IMR-90 (cell line): ENCODE data around the gene UPF1. TPM values are rescaled to one million over a fixed set of nuclear protein-coding genes. Genes with fewer than 3 reads are reported as not detected.

Experiments
- ATAC-seq: fragments of 200-7000 bp; cut with Tn5 transposase; 2 replicates; pipeline ENCODE4 v1.9.1; 2020; ENCODE audit warnings: low read depth, mild to moderate bottlenecking, moderate library complexity
- BruUV-seq: library from RNA; stranded (reverse); fragments of 400-500 nt; replicated peaks from 2 replicates; lab custom pipeline; 2021; lab: Mats Ljungman, UMichigan
- CTCF ChIA-PET: fragments of 300-600 bp; formaldehyde crosslinking; extraction: SDS; loops from one replicate; lab custom pipeline; 2021; ENCODE audit warnings: antibody characterized with exemption; lab: Yijun Ruan, JAX
- POLR2A ChIA-PET: fragments of 300-600 bp; sonication (Branson Sonifier 250); formaldehyde crosslinking; loops from one replicate; lab custom pipeline; 2022; ENCODE audit warnings: antibody characterized with exemption; ENCODE audit not compliant: unreplicated experiment; lab: Charles Lee
- DNase-seq: peaks from one replicate; pipeline ENCODE4 v3.0.0; 2013
- H2AFZ ChIP-seq: replicated peaks from 2 replicates; pipeline ENCODE3; 2013; ENCODE audit warnings: low read length, mild to moderate bottlenecking; ENCODE audit not compliant: poor library complexity
- H2AK5ac ChIP-seq: 2 replicates; pipeline ENCODE4 v1.6.1; 2013; ENCODE audit warnings: low read depth, low read length, inconsistent platforms
- H2AK9ac ChIP-seq: replicated peaks from 2 replicates; pipeline ENCODE3; 2013; ENCODE audit warnings: mild to moderate bottlenecking, low read depth, low read length, moderate library complexity; ENCODE audit not compliant: poor library complexity
- H2BK120ac ChIP-seq: 2 replicates; pipeline ENCODE4 v1.6.1; 2013; ENCODE audit warnings: low read depth, low read length, inconsistent platforms
- H2BK15ac ChIP-seq: 3 replicates; pipeline ENCODE4 v1.6.1; 2013; ENCODE audit warnings: low read depth, low read length, inconsistent platforms
- H2BK20ac ChIP-seq: 2 replicates; pipeline ENCODE4 v1.6.1; 2013; ENCODE audit warnings: low read depth, mild to moderate bottlenecking, inconsistent platforms, low read length, moderate library complexity
- H2BK5ac ChIP-seq: 2 replicates; pipeline ENCODE4 v1.6.1; 2013; ENCODE audit warnings: mild to moderate bottlenecking, low read depth, low read length, inconsistent platforms; ENCODE audit not compliant: poor library complexity, severe bottlenecking
- H3K14ac ChIP-seq: replicated peaks from 2 replicates; pipeline ENCODE4 v1.6.1; 2013; ENCODE audit warnings: low read depth, low read length, inconsistent platforms
- H3K18ac ChIP-seq: 2 replicates; pipeline ENCODE4 v1.6.1; 2013; ENCODE audit warnings: low read depth, low read length, control low read depth
- H3K23ac ChIP-seq: 2 replicates; pipeline ENCODE4 v1.6.1; 2013; ENCODE audit warnings: low read depth, low read length, inconsistent platforms
- H3K27ac ChIP-seq: 2 replicates; pipeline ENCODE4 v1.5.1; 2013; ENCODE audit warnings: mild to moderate bottlenecking, control low read depth, low read length; ENCODE audit not compliant: insufficient read depth
- H3K27me3 ChIP-seq: 2 replicates; pipeline ENCODE4 v1.6.1; 2013; ENCODE audit warnings: low read length; ENCODE audit not compliant: control insufficient read depth, insufficient read depth
- H3K36me3 ChIP-seq: 2 replicates; pipeline ENCODE4 v1.6.1; 2013; ENCODE audit warnings: low read length, mixed read lengths; ENCODE audit not compliant: control insufficient read depth, insufficient read depth
- H3K4ac ChIP-seq: 2 replicates; pipeline ENCODE4 v1.6.1; 2013; ENCODE audit warnings: low read depth, low read length, inconsistent platforms
- H3K4me1 ChIP-seq: 2 replicates; pipeline ENCODE4 v1.6.1; 2013; ENCODE audit warnings: low read length, mixed read lengths; ENCODE audit not compliant: control insufficient read depth, insufficient read depth
- H3K4me2 ChIP-seq: 2 replicates; pipeline ENCODE4 v1.6.1; 2013; ENCODE audit warnings: low read depth, mild to moderate bottlenecking, control low read depth, low read length, moderate library complexity
- H3K4me3 ChIP-seq: 2 replicates; pipeline ENCODE4 v1.5.1; 2013; ENCODE audit warnings: low read depth, mild to moderate bottlenecking, control low read depth, low read length, moderate library complexity; ENCODE audit not compliant: insufficient read depth
- H3K56ac ChIP-seq: 2 replicates; pipeline ENCODE4 v1.6.1; 2013; ENCODE audit warnings: low read length, inconsistent platforms; ENCODE audit not compliant: insufficient read depth; ENCODE audit errors: extremely low read depth
- H3K79me1 ChIP-seq, 2 experiments: 2 replicates each; pipeline ENCODE4 v1.6.1; 2013; ENCODE audit warnings: low read length in 2 of 2, inconsistent platforms in 1 of 2, low read depth in 1 of 2
- H3K9ac ChIP-seq: 2 replicates; pipeline ENCODE4 v1.6.1; 2013; ENCODE audit warnings: low read depth, low read length, control low read depth
- H3K9me1 ChIP-seq: 2 replicates; pipeline ENCODE4 v1.6.1; 2013; ENCODE audit warnings: low read length, inconsistent platforms; ENCODE audit not compliant: insufficient read depth
- H3K9me3 ChIP-seq: 2 replicates; pipeline ENCODE4 v1.6.1; 2013; ENCODE audit warnings: low read length; ENCODE audit not compliant: control insufficient read depth, insufficient read depth
- H4K20me1 ChIP-seq: 2 replicates; pipeline ENCODE4 v1.6.1; 2013; ENCODE audit warnings: low read length, inconsistent platforms; ENCODE audit not compliant: insufficient read depth
- H4K5ac ChIP-seq: 2 replicates; pipeline ENCODE4 v1.6.1; 2013; ENCODE audit warnings: mild to moderate bottlenecking, low read depth, low read length, control low read depth
- H4K8ac ChIP-seq, 2 experiments: 2 replicates each; pipeline ENCODE4 v1.6.1; 2013; ENCODE audit warnings: low read depth in 2 of 2, low read length in 2 of 2, control low read depth in 1 of 2, inconsistent platforms in 1 of 2
- H4K91ac ChIP-seq: 2 replicates; pipeline ENCODE4 v1.6.1; 2013; ENCODE audit warnings: low read depth, low read length, inconsistent platforms; ENCODE audit not compliant: insufficient read depth
- BHLHE40 ChIP-seq: fragments of 150-350 bp; IDR thresholded peaks from 2 replicates; pipeline ENCODE4 v1.6.1; 2016; ENCODE audit warnings: mild to moderate bottlenecking, low read depth, low read length
- CEBPB ChIP-seq: IDR thresholded peaks from 2 replicates; pipeline ENCODE4 v1.6.1; 2012; ENCODE audit warnings: low read depth, low read length, improper control_type of control experiment
- CHD1 ChIP-seq: IDR thresholded peaks from 2 replicates; pipeline ENCODE4 v1.6.1; 2012; ENCODE audit warnings: low read depth, low read length, improper control_type of control experiment
- CTCF ChIP-seq: conservative IDR thresholded peaks from 2 replicates; pipeline ENCODE4 v1.5.1; 2012; ENCODE audit warnings: mild to moderate bottlenecking, low read depth, low read length, improper control_type of control experiment
- ELK1 ChIP-seq: fragments of 150-350 bp; IDR thresholded peaks from 2 replicates; pipeline ENCODE4 v1.6.1; 2016; ENCODE audit warnings: low read depth, mild to moderate bottlenecking, low read length, moderate library complexity, borderline replicate concordance
- FOS ChIP-seq: fragments of 150-350 bp; IDR thresholded peaks from 2 replicates; pipeline ENCODE4 v1.6.1; 2016; ENCODE audit warnings: low read depth, low read length
- MAFK ChIP-seq: IDR thresholded peaks from 2 replicates; pipeline ENCODE4 v1.6.1; 2012; ENCODE audit warnings: low read depth, low read length, improper control_type of control experiment
- MAZ ChIP-seq: IDR thresholded peaks from 2 replicates; pipeline ENCODE4 v1.6.1; 2012; ENCODE audit warnings: low read depth, mild to moderate bottlenecking, low read length, improper control_type of control experiment, moderate library complexity, borderline replicate concordance
- MXI1 ChIP-seq: IDR thresholded peaks from 2 replicates; pipeline ENCODE4 v1.6.1; 2012; ENCODE audit warnings: low read depth, mild to moderate bottlenecking, low read length, moderate library complexity, borderline replicate concordance
- NFE2L2 ChIP-seq: fragments of 150-350 bp; IDR thresholded peaks from 2 replicates; pipeline ENCODE4 v1.6.1; 2016; ENCODE audit warnings: low read depth, mild to moderate bottlenecking, low read length
- POLR2A ChIP-seq: IDR thresholded peaks from 2 replicates; pipeline ENCODE4 v1.6.1; 2012; ENCODE audit warnings: mild to moderate bottlenecking, low read depth, low read length
- RAD21 ChIP-seq: IDR thresholded peaks from 2 replicates; pipeline ENCODE4 v1.6.1; 2012; ENCODE audit warnings: low read length, improper control_type of control experiment
- RCOR1 ChIP-seq: IDR thresholded peaks from 2 replicates; pipeline ENCODE4 v1.6.1; 2012; ENCODE audit warnings: mild to moderate bottlenecking, low read length, improper control_type of control experiment; ENCODE audit not compliant: insufficient replicate concordance
- RFX5 ChIP-seq: IDR thresholded peaks from 2 replicates; pipeline ENCODE4 v1.8.0; 2012; ENCODE audit warnings: low read depth, mild to moderate bottlenecking, low read length, moderate library complexity
- SMC3 ChIP-seq: fragments of 150-350 bp; IDR thresholded peaks from 2 replicates; pipeline ENCODE4 v1.6.1; 2016; ENCODE audit warnings: low read depth, mild to moderate bottlenecking, antibody characterized with exemption, low read length, moderate library complexity
- USF2 ChIP-seq: fragments of 150-350 bp; IDR thresholded peaks from 2 replicates; pipeline ENCODE4 v1.6.1; 2017; ENCODE audit warnings: mild to moderate bottlenecking, antibody characterized with exemption, low read length, low read depth
- WGBS, 2 experiments: methylation state at CpG; one replicate each; pipeline versions ENCODE4 v1.1.5 to v1.1.7; 2013; ENCODE audit warnings: missing lambda C conversion rate in 2 of 2; ENCODE audit not compliant: insufficient read length in 1 of 2; ENCODE audit errors: extremely low coverage in 2 of 2; 5-methylcytosine and 5-hydroxymethylcytosine counted together
- dilution Hi-C: fragments of 300-500 bp; cut with HindIII; formaldehyde crosslinking; loops from one replicate; pipeline ENCODE4 v1.14.3; 2018; ENCODE audit warnings: low sequenced_read_pairs; ENCODE audit not compliant: unreplicated experiment
- in situ Hi-C: fragments of 300-500 bp; cut with MboI; formaldehyde crosslinking; loops from 3 replicates; pipeline ENCODE4 v1.14.3; 2019; ENCODE audit warnings: low sequenced_read_pairs, inconsistent platforms, mixed read lengths
- intact Hi-C: fragments of 100-400 bp; cut with micrococcal nuclease; formaldehyde crosslinking; loops from 2 replicates; pipeline ENCODE4 v1.10.0; 2022
- polyA plus RNA-seq, 3 experiments: library from polyadenylated mRNA; depleted of rRNA; stranded (reverse); fragments of >200 nt; gene quantifications; 2 replicates each; pipeline ENCODE4 v1.2.3, GENCODE V29; 2012; ENCODE audit warnings: low replicate concordance in 1 of 3
- total RNA-seq: library from RNA; depleted of rRNA; stranded (reverse); fragments of >200 nt; gene quantifications from 2 replicates; pipeline ENCODE4 v1.2.3, GENCODE V29; 2012

Gene UPF1
- total and polyA plus RNA-seq, 2 of the 4 experiments (the other 2 are of a cell fraction), result 31.2 to 50.3 TPM

- in situ Hi-C loops, result no loop called here
Measured at GRCh38 chr19:18901491-18901890, 69.7 kb downstream of the UPF1 start.

More at GRCh38 chr19:18901491-18901890, 69.7 kb downstream of the UPF1 start:
- Histone ChIP-seq H2BK5ac (no peak overlapping the region), H4K20me1 (peaks cover 29% of the 10 kb centered on the region), H3K27ac (no peak overlapping the region), H3K23ac (no peak overlapping the region), H4K91ac (no peak overlapping the region), H2AFZ (no peak overlapping the region), H3K56ac (no peak overlapping the region), H3K14ac (no peak overlapping the region), H3K4me3 (no peak overlapping the region), H2BK15ac (no peak overlapping the region), H3K36me3 (peaks cover 56% of the 10 kb centered on the region), H2AK9ac (no peak overlapping the region), H4K8ac (no peak overlapping the region), H2AK5ac (no peak overlapping the region), H3K9me3 (no peaks in the 10 kb centered on the region), H3K9me1 (no peaks in the 10 kb centered on the region), H3K9ac (no peak overlapping the region), H3K4ac (no peak overlapping the region), H3K18ac (no peak overlapping the region), H4K5ac (no peak overlapping the region), H3K4me1 (peaks cover under 1% of the 10 kb centered on the region; the same call in 1 of the 2 replicates), H3K27me3 (no peaks in the 10 kb centered on the region; the same call in 1 of the 2 replicates), H3K79me1 (peaks cover 0 to 3% of the 10 kb centered on the region in 2 experiments; a peak in 1 of 4 replicates), H2BK20ac (no peak overlapping the region), H3K4me2 (no peak overlapping the region), H2BK120ac (no peak overlapping the region)
- dilution Hi-C loops (no loop called here), intact Hi-C loops (no loop called here)
- TF ChIP-seq BHLHE40 (no peak), USF2 (no peak), CHD1 (no peak), FOS (no peak), MAZ (no peak), CTCF (no peak), RCOR1 (no peak), CEBPB (no peak), SMC3 (no peak), RFX5 (no peak), RAD21 (no peak), ELK1 (no peak), MAFK (no peak), NFE2L2 (no peak), MXI1 (no peak), POLR2A (no peak)
- no TSS peak for BruUV-seq
- no CpG with 5 or more reads among the region's 7 CpGs for WGBS, 2 experiments
- ATAC-seq (no peak), DNase-seq (no peak)
- ChIA-PET POLR2A (no interaction called here), CTCF (no interaction called here)
